GM12891 (cell line): ENCODE measurements around the gene RNF11.

Experiments used
- POLR2A ChIP-seq: IDR thresholded peaks from 2 replicates; pipeline ENCODE4 v1.6.1; 2011; ENCODE audit warnings: low read depth, low read length, control low read depth
- POLR2AphosphoS5 ChIP-seq: IDR thresholded peaks from 2 replicates; pipeline ENCODE4 v1.6.1; 2011; ENCODE audit warnings: low read depth, low read length, control low read depth
- POU2F2 ChIP-seq: IDR thresholded peaks from 2 replicates; pipeline ENCODE4 v1.6.1; 2011; ENCODE audit warnings: low read depth, mild to moderate bottlenecking, control low read depth, low read length, moderate library complexity
- SPI1 ChIP-seq: IDR thresholded peaks from 2 replicates; pipeline ENCODE4 v1.6.1; 2011; ENCODE audit warnings: low read depth, low read length, control low read depth
- TAF1 ChIP-seq: IDR thresholded peaks from 2 replicates; pipeline ENCODE4 v1.6.1; 2011; ENCODE audit warnings: low read depth, low read length, control low read depth

GRCh38 chr1:51266791-51267190 is 30.7 kb downstream of the RNF11 start:
- TF ChIP-seq POLR2A (no peak), POU2F2 (no peak), POLR2AphosphoS5 (no peak), TAF1 (no peak), SPI1 (no peak)
